SK-N-SH (cell line): ENCODE results near the gene TCEAL2. TPM values are rescaled to one million over a fixed set of nuclear protein-coding genes. Genes with fewer than 3 reads are reported as not detected.
"Not testable (repeated sequence)": the region's sequence is repeated elsewhere in the genome, so short reads cannot be mapped to it uniquely, and the experiment has no call there.

ENCODE experiments used
- CTCF ChIA-PET: fragments of 300-600, 350-600 bp; formaldehyde crosslinking; extraction: SDS; loops from one replicate; lab custom pipeline; 2021; lab: Yijun Ruan, JAX
- POLR2A ChIA-PET: fragments of 350-600 bp; sonication (Branson Sonifier 250); formaldehyde crosslinking; extraction: SDS; loops from one replicate; lab custom pipeline; 2020; ENCODE audit warnings: antibody characterized with exemption, inconsistent platforms; lab: Yijun Ruan, JAX
- DNase-seq: peaks from one replicate; pipeline ENCODE4 v3.0.0; 2012
- H2AFZ ChIP-seq: fragments of 200-600 bp; sonication (generic); 2 replicates; pipeline ENCODE4 v1.8.1; 2016; ENCODE audit warnings: antibody characterized with exemption, mild to moderate bottlenecking, low read depth
- H3F3A ChIP-seq: fragments of 200-600 bp; sonication (generic); replicated peaks from 2 replicates; pipeline ENCODE3; 2016; ENCODE audit warnings: antibody characterized with exemption, mild to moderate bottlenecking; ENCODE audit not compliant: insufficient read depth
- H3K27ac ChIP-seq, 2 experiments: fragments of 200-500 bp in 1 of 2; fragments of 200-600 bp in 1 of 2; sonication (Bioruptor generic) in 1 of 2; sonication (generic), shearing (Covaris generic) in 1 of 2; 2 replicates each; pipeline versions ENCODE4 v1.5.1 to v1.6.1; 2014 to 2016; ENCODE audit warnings: low read depth in 2 of 2, inconsistent platforms in 1 of 2, low read length in 1 of 2, mild to moderate bottlenecking in 1 of 2, mixed read lengths in 1 of 2
- H3K27me3 ChIP-seq: fragments of 200-600 bp; sonication (generic), shearing (Covaris generic); 2 replicates; pipeline ENCODE4 v1.6.1; 2016; ENCODE audit warnings: mixed run types; ENCODE audit not compliant: insufficient read depth
- H3K36me3 ChIP-seq, 2 experiments: fragments of 200-500 bp in 1 of 2; fragments of 200-600 bp in 1 of 2; sonication (Bioruptor generic) in 1 of 2; sonication (generic) in 1 of 2; replicated peaks in 1 of 2; 2 replicates each; pipeline versions ENCODE3 to v1.5.1; 2014 to 2016; ENCODE audit warnings: low read length in 1 of 2, mild to moderate bottlenecking in 1 of 2; ENCODE audit not compliant: insufficient read depth in 2 of 2, control insufficient read depth in 1 of 2
- H3K4me1 ChIP-seq, 2 experiments: fragments of 200-500 bp in 1 of 2; fragments of 200-600 bp in 1 of 2; sonication (Bioruptor generic) in 1 of 2; sonication (generic), shearing (Covaris generic) in 1 of 2; 2 replicates each; pipeline versions ENCODE4 v1.5.1 to v1.6.1; 2014 to 2016; ENCODE audit warnings: low read depth in 1 of 2, low read length in 1 of 2, mixed run types in 1 of 2; ENCODE audit not compliant: insufficient read depth in 2 of 2, control insufficient read depth in 1 of 2
- H3K4me2 ChIP-seq: fragments of 200-600 bp; sonication (generic), shearing (Covaris generic); 2 replicates; pipeline ENCODE4 v1.6.1; 2017; ENCODE audit warnings: mixed run types
- H3K4me3 ChIP-seq, 2 experiments: fragments of 200-500 bp in 1 of 2; fragments of 200-600 bp in 1 of 2; sonication (Bioruptor generic) in 1 of 2; sonication (generic), shearing (Covaris generic) in 1 of 2; 2 replicates each; pipeline versions ENCODE4 v1.5.1 to v1.8.1; 2014 to 2016; ENCODE audit warnings: low read depth in 2 of 2, inconsistent platforms in 1 of 2, low read length in 1 of 2, mild to moderate bottlenecking in 1 of 2, mixed read lengths in 1 of 2, moderate library complexity in 1 of 2
- H3K79me2 ChIP-seq: fragments of 200-600 bp; sonication (generic); 2 replicates; pipeline ENCODE4 v1.8.1; 2017; ENCODE audit warnings: mild to moderate bottlenecking; ENCODE audit not compliant: insufficient read depth
- H3K9ac ChIP-seq: fragments of 200-600 bp; sonication (generic); 2 replicates; pipeline ENCODE4 v1.6.1; 2017; ENCODE audit warnings: mixed run types
- H3K9me2 ChIP-seq: fragments of 200-600 bp; sonication (generic); 2 replicates; pipeline ENCODE4 v1.6.1; 2017; ENCODE audit warnings: mixed run types
- H3K9me3 ChIP-seq: fragments of 200-600 bp; sonication (generic); 2 replicates; pipeline ENCODE4 v1.6.1; 2017; ENCODE audit warnings: mixed run types, mild to moderate bottlenecking, moderate library complexity
- H4K20me1 ChIP-seq: fragments of 200-600 bp; sonication (generic); 2 replicates; pipeline ENCODE4 v1.6.1; 2017; ENCODE audit warnings: mild to moderate bottlenecking, mixed run types; ENCODE audit not compliant: insufficient read depth
- ELF1 ChIP-seq: IDR thresholded peaks from 2 replicates; pipeline ENCODE4 v1.4.0; 2012
- GABPA ChIP-seq: IDR thresholded peaks from 2 replicates; pipeline ENCODE4 v1.4.0; 2012; ENCODE audit warnings: low read depth, mild to moderate bottlenecking
- NFIC ChIP-seq: IDR thresholded peaks from 2 replicates; pipeline ENCODE4 v1.4.0; 2012; ENCODE audit warnings: borderline replicate concordance
- POLR2AphosphoS5 ChIP-seq: IDR thresholded peaks from 2 replicates; pipeline ENCODE4 v1.6.1; 2012; ENCODE audit warnings: low read depth, low read length
- RAD21 ChIP-seq: IDR thresholded peaks from 2 replicates; pipeline ENCODE4 v1.6.1; 2012; ENCODE audit warnings: mild to moderate bottlenecking, low read length
- REST ChIP-seq: IDR thresholded peaks from 2 replicates; pipeline ENCODE4 v1.6.1; 2012; ENCODE audit warnings: mild to moderate bottlenecking, low read depth, low read length, moderate library complexity
- SMC3 ChIP-seq: IDR thresholded peaks from 2 replicates; pipeline ENCODE4 v1.6.1; 2012; ENCODE audit warnings: low read depth, low read length, improper control_type of control experiment
- TAF1 ChIP-seq: IDR thresholded peaks from 2 replicates; pipeline ENCODE4 v1.6.1; 2012; ENCODE audit warnings: low read depth, mild to moderate bottlenecking, low read length, moderate library complexity, borderline replicate concordance
- TEAD4 ChIP-seq: IDR thresholded peaks from 2 replicates; pipeline ENCODE4 v1.4.0; 2012; ENCODE audit warnings: mild to moderate bottlenecking, borderline replicate concordance; ENCODE audit not compliant: insufficient read depth
- USF1 ChIP-seq: IDR thresholded peaks from 2 replicates; pipeline ENCODE4 v1.4.0; 2012; ENCODE audit warnings: low read depth, borderline replicate concordance
- USF2 ChIP-seq: fragments of 150-350 bp; IDR thresholded peaks from 2 replicates; pipeline ENCODE4 v1.6.1; 2017; ENCODE audit warnings: antibody characterized with exemption, low read length, low read depth, borderline replicate concordance
- ZBTB33 ChIP-seq: IDR thresholded peaks from 2 replicates; pipeline ENCODE4 v1.4.0; 2012; ENCODE audit warnings: low read depth, borderline replicate concordance
- WGBS: methylation state at CpG from one replicate; pipeline ENCODE4 v1.1.6; 2017; ENCODE audit warnings: low lambda C conversion rate; 5-methylcytosine and 5-hydroxymethylcytosine counted together
- polyA plus RNA-seq, 3 experiments: library from polyadenylated mRNA; depleted of rRNA; stranded (reverse); fragments of >200 nt; gene quantifications; 2 replicates each; pipeline ENCODE4 v1.2.3, GENCODE V29; 2012

Gene TCEAL2
- polyA plus RNA-seq, 1 of the 3 experiments (the other 2 are of a cell fraction): 0.12 TPM

GRCh38 chrX:102129473-102129872 lies 4.0 kb downstream of the TCEAL2 start (continued):
- TF ChIP-seq USF1: no peak
- TF ChIP-seq RAD21: peak; percentile 54
- no peak for TF ChIP-seq TEAD4
- no peak for TF ChIP-seq POLR2AphosphoS5
- TF ChIP-seq, all 33 proteins: peak for 3

- Histone ChIP-seq H3K27me3 (peaks cover 6% of the 10 kb centered on the region), H3F3A (no peaks in the 10 kb centered on the region), H3K4me1 (no peaks in the 10 kb centered on the region), H2AFZ (no peak overlapping the region), H3K4me2 (no peak overlapping the region), H3K79me2 (no peaks in the 10 kb centered on the region), H4K20me1 (no peaks in the 10 kb centered on the region), H3K9me3 (no peaks in the 10 kb centered on the region), H3K9ac (no peak overlapping the region), H3K9me2 (no peaks in the 10 kb centered on the region), H3K36me3 (no peaks in the 10 kb centered on the region), H3K27ac (no peak overlapping the region), H3K4me3 (no peak overlapping the region)
- ChIA-PET CTCF (no interaction called here), POLR2A (no interaction called here)
- DNase-seq: no peak
- WGBS: 42% methylated on average over 4 of the region's 4 CpGs
- no peak for TF ChIP-seq TAF1
- no peak for TF ChIP-seq GABPA
- peak; percentile 85 for TF ChIP-seq REST
- no peak for TF ChIP-seq SMC3
- TF ChIP-seq USF2: no peak
- no peak for TF ChIP-seq NFIC
- no peak for TF ChIP-seq ELF1
- no peak for TF ChIP-seq ZBTB33
These were observed 12.6 kb downstream of the TCEAL2 start for GRCh38 chrX:102138064-102138463.

- H3K27me3 ChIP-seq, H3F3A ChIP-seq, H3K4me2 ChIP-seq, H3K9me3 ChIP-seq, H3K36me3 ChIP-seq, CTCF ChIA-PET, H3K27ac ChIP-seq, DNase-seq, H3K79me2 ChIP-seq, H4K20me1 ChIP-seq, H3K4me3 ChIP-seq, H2AFZ ChIP-seq, POLR2A ChIA-PET, H3K4me1 ChIP-seq, H3K9me2 ChIP-seq, H3K9ac ChIP-seq: not testable (repeated sequence)
- 56% methylated on average over 16 of the region's 16 CpGs for WGBS
These were observed 15.4 kb downstream of the TCEAL2 start for GRCh38 chrX:102140876-102141275.

GRCh38 chrX:102141631-102142030 lies 16.2 kb downstream of the TCEAL2 start:
- H3K9me2 ChIP-seq, H3K9me3 ChIP-seq, H3K27me3 ChIP-seq, H2AFZ ChIP-seq, H3K4me3 ChIP-seq, H3K9ac ChIP-seq, CTCF ChIA-PET, POLR2A ChIA-PET, DNase-seq, H3K4me1 ChIP-seq, H3K27ac ChIP-seq, H3K79me2 ChIP-seq, H4K20me1 ChIP-seq, H3K4me2 ChIP-seq, H3F3A ChIP-seq, H3K36me3 ChIP-seq: not testable (repeated sequence)
- WGBS: 52% methylated on average over 16 of the region's 19 CpGs
